22Rv1 (cell line): ENCODE measurements around the gene LSP1.

ENCODE experiments used
- CTCF ChIP-seq: fragments of 450-650 bp; IDR thresholded peaks from 2 replicates; pipeline ENCODE4 v1.5.1; 2017; ENCODE audit warnings: mild to moderate bottlenecking
- ZFX ChIP-seq: fragments of 450-650 bp; IDR thresholded peaks from 2 replicates; pipeline ENCODE4 v1.6.1; 2017; ENCODE audit warnings: antibody characterized with exemption, borderline replicate concordance

- TF ChIP-seq ZFX = no peak
- no peak for TF ChIP-seq CTCF
These were observed 40.9 kb downstream of the LSP1 start for GRCh38 chr11:1893581-1894359.
